ENCODE measurements around the gene AMBN.
A peak's percentile ranks its signal among the peaks of the same experiment; 100 is the strongest.

AMBN gene, protein sequence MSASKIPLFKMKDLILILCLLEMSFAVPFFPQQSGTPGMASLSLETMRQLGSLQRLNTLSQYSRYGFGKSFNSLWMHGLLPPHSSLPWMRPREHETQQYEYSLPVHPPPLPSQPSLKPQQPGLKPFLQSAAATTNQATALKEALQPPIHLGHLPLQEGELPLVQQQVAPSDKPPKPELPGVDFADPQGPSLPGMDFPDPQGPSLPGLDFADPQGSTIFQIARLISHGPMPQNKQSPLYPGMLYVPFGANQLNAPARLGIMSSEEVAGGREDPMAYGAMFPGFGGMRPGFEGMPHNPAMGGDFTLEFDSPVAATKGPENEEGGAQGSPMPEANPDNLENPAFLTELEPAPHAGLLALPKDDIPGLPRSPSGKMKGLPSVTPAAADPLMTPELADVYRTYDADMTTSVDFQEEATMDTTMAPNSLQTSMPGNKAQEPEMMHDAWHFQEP

DNA sequence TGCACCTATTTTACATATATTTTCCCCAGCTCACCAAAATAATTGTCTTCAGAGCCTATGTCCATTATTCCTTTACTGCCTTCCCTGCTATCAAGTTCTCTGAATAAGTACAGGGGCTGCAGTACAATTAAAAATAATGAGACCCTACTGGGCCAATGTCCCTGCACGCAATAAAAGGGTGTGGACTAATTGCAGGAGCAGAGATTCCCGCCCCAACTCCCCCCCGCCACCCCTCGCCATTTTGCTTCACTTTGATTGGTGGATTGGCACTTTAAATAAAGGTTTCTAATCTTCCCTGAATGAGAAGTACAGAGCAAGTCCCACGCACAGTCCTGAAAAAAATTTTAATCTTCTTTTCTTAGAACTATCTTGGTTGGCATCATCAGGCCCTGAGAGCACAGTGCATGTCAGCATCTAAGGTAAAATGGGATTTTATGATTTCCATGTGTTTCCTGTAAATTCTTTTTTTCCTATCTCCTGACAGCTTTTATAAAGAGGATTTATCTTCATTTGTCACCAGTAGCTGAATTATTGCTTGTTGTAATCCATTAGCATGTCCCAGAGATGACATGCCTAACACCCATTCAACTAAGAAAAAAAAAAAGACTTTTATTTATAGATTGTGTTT is at the start of gene AMBN:
TSS of gene AMBN (plus strand) at position 302 of the 628 bp plus-strand sequence. CDS start at position 405, 103 bp downstream.
- no peak for DNase-seq (ENCODE audit: low read depth in 2 of 2)

DNA sequence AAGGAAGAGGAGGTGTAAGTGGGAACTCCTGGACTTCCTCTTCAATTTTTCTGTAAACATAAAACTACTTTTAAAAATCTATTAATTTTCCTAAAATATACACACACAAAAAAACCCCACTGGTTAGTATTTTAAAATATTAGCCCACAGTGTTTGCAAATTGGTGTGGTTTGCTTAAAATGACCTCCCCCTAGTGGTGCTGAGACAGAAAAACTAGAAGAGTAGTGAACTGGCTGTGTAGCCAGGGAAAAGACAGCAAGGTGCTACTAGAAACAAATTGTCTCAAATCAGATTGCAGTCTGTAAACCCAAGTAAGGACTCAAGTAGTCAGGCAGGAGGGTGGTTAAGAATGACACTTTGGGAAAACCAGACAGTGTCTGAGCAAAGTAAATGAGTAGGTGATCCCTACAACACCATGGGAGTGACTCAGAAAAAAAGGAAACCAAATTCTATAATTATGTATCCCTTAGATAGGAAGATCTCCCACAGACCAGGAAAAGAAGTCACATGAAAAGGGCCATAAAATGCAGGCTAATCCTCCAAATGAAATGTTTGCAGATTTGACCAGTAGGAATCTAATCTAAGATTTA is 47.7 kb upstream of the AMBN start:
- DNase-seq (ENCODE audit: low read depth in 2 of 2) = no peak

DNA sequence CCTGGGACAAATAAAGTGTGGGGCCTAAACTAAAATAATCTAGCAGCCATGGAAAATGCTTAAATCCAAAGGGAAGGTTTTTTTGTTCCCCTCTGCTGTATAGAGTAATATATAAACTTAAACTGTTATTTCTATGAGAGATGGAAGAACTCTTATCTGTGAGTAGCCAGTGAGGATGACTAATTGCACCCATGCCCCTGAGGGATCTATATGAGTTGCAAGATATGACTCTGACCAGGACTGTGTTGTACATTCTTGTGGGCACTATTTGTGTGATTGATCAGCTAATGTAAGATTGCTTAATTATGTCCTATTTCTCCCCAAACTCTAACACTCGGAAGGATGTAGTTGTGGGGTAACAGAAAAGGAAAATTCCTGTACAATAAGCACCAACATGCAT is 35.2 kb upstream of the AMBN start:
- no peak for DNase-seq (ENCODE audit: low read depth in 2 of 2)

GRCh38 chr4:70559211-70559830 is 32.7 kb upstream of the AMBN start:
- DNase-seq (ENCODE audit: low read depth in 2 of 2) = peak in 1 of 2 experiments; percentile 28

DNA sequence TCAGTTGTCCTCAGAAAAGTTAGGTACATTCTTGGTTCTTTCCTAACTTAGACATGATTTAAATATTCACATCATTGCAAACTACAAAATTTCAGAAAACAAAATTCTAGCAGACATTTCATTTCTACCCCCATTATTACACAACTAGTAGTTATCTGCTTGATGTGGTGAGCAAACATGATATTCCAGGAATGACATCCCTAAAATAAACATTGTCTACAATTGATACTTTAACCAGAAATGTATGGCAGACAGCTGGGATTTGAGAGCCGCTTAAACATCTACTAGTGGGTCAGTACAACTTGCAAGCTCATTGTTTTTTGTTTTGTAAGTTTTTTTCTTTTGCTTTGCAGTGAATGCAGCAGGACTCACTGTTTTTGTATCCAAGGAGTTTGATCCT is 32.1 kb upstream of the AMBN start:
- no peak for DNase-seq (ENCODE audit: low read depth in 2 of 2)

GRCh38 chr4:70564033-70564432 is 28.0 kb upstream of the AMBN start:
- no peak for DNase-seq (ENCODE audit: low read depth in 2 of 2)

- DNase-seq (ENCODE audit: low read depth in 2 of 2) = no peak
These were observed 21.3 kb upstream of the AMBN start for GRCh38 chr4:70570796-70571195.

- no peak for DNase-seq (ENCODE audit: low read depth in 2 of 2)
These were observed 20.3 kb upstream of the AMBN start for GRCh38 chr4:70571772-70572171.

DNA sequence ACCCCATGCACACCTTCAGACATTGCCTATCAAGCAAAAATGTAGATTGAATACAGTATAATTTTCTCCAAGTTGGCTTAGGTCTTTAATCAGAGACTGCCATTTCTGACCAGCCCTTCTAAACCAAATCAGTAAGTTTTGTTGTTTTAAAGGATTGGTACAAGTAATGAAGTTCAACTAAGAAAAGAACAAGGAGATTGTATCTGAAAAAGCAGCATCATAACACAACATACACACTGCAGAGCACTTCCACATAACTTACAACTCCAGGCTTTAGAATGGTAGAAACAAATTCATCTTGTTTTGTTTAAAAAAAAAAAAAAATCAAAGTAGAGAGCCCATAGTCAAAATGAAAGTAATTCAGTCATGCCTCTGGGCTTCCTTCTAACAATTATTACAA is 16.1 kb upstream of the AMBN start:
- DNase-seq (ENCODE audit: low read depth in 2 of 2) = no peak

- DNase-seq (ENCODE audit: low read depth in 2 of 2) = no peak
These were observed 14.7 kb upstream of the AMBN start for GRCh38 chr4:70577220-70577927.

DNA sequence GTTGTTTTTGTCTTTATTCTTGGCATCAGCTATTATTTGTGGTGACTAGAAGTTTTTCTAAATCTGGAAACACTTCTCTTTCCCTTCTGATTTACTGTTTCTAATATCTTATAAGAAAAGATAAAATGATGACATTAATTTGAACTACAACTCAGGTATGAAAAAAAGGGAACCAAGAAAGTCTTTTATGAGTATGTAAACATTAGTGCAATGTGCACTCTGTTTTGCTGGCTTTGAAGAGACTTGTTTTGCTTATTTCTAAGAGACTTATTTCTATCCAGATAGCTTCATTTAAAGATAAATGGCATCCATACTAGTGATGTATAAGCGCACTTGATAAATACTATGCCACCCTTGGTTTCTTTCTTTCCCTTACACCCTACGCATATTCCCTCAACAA is 10.1 kb upstream of the AMBN start:
- no peak for DNase-seq (ENCODE audit: low read depth in 2 of 2)

DNA sequence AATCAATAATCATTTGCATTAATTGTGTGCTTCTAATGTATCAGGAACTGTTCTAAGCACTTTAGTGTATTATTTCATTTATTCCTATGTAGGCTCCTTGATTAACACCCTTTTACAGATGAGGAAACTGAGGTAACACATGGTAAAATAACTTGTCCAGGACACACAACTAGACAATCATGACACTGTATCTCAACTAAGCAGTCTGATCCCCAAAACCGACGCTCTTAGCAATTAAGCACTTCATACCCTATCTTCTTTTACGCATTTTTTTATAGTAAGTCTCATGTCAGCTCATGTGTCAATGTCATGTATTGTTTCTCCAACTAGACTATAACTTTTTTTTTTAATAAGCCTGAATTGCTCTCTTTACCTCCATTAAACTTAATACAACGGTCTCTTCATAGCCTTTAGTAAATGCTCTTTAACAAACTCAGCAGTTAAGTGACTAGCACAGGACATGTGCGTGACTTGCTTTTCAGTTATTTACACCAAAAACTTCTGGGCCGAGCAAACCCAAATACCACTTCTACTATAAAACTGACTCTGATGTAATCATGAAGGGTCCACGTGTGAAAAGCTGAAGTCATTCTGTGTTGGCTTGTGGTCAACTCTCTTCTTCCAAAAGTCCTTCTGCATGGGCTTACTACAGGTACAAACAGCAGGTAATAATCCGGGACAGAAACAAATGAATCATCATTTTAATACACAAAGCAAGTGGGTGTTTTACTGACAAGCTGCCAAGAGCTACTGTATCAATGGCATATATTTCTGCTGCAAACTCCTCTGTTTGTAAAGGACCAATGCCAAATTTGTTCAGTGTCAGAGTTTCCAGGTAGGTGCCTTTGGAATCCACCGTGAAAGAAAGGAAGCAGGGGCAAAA is 7.9 kb upstream of the AMBN start:
- no peak for DNase-seq (ENCODE audit: low read depth in 2 of 2)

- DNase-seq (ENCODE audit: low read depth in 2 of 2) = no peak
These were observed 5.2 kb upstream of the AMBN start for GRCh38 chr4:70586841-70587240.

DNA sequence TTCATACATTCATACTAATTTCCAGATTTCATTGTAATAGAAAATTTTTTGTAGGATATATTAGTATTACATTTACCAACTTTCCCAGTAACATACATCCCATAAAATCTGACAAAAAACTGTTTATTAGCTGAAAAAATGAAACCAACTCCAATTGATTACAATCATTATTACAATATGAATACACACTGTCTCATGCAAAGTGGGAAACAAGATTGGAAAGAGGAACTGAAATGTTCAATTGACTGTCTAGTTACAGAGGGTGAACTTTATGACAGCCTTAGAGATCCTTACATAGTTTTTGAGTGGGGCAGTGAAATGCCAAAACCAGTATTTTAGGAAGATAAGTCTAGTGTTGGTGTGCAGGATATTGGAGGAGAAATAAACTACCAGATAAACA is 2.3 kb upstream of the AMBN start:
- DNase-seq (ENCODE audit: low read depth in 2 of 2) = no peak

GRCh38 chr4:70594196-70594595 is 2.1 kb downstream of the AMBN start:
- DNase-seq (ENCODE audit: low read depth in 2 of 2) = no peak

DNA sequence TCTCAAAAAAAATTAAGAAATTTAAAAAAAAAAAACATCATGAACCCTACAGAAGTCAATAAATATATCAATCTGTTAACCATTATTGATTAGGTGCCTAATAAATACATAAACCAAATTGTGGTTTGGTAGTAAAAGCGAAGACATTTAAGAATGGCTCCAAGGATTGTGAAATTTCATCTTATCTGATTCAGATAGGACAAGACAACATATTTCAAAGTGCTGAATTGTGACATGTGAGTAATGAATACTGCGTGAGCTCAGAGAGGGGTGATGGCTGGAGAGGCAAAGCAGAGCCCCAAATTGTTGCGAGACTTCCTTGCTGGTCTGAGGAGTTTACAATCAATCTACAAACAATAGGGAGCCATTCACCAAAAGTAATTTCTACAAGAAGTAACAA is 8.2 kb downstream of the AMBN start:
- no peak for DNase-seq (ENCODE audit: low read depth in 2 of 2)

- DNase-seq (ENCODE audit: low read depth in 2 of 2) = no peak
These were observed 8.9 kb downstream of the AMBN start for GRCh38 chr4:70600977-70601376.

- peak; percentile 36 to 38 for DNase-seq (ENCODE audit: low read depth in 2 of 2)
These were observed 9.5 kb downstream of the AMBN start for GRCh38 chr4:70601422-70602039.

GRCh38 chr4:70603856-70604255 is 11.8 kb downstream of the AMBN start:
- no peak for DNase-seq (ENCODE audit: low read depth in 2 of 2)

GRCh38 chr4:70606459-70606858 is 14.4 kb downstream of the AMBN start:
- DNase-seq (ENCODE audit: low read depth in 2 of 2) = no peak

All from stimulated activated CD4-positive, alpha-beta T cell treated with anti-CD3 and anti-CD28 coated beads, Interleukin-12 subunit alpha, Interleukin-12 subunit beta, amount 100 ng/mL, for 24 hours (primary cell).